Epithelial cell of proximal tubule (primary cell): ENCODE measurements around the gene DLX3. TPM values are rescaled to one million over a fixed set of nuclear protein-coding genes. Genes with fewer than 3 reads are reported as not detected.

ENCODE experiments used
- DNase-seq: peaks from one replicate; pipeline ENCODE4 v3.0.0-alpha.2; 2011; ENCODE audit warnings: low read depth
- H3K4me3 ChIP-seq: 2 replicates; pipeline ENCODE4 v1.5.1; 2011; ENCODE audit warnings: low read depth, mild to moderate bottlenecking, low read length
- CTCF ChIP-seq: conservative IDR thresholded peaks from 2 replicates; pipeline ENCODE4 v1.5.1; 2012; ENCODE audit warnings: low read depth, mild to moderate bottlenecking, low read length
- total RNA-seq: library from RNA; depleted of rRNA; stranded (reverse); fragments of >200 nt; gene quantifications from 2 replicates; pipeline ENCODE4 v1.2.3, GENCODE V29; 2015

Gene DLX3
- total RNA-seq, 1 donor from 2014 or later: not detected

- no peak overlapping the region for H3K4me3 ChIP-seq
- DNase-seq: no peak
- TF ChIP-seq CTCF: no peak
These were observed 22.3 kb downstream of the DLX3 start for GRCh38 chr17:49972486-49973270.

GRCh38 chr17:49971848-49972485 is 23.1 kb downstream of the DLX3 start:
- no peak for TF ChIP-seq CTCF
- H3K4me3 ChIP-seq: no peak overlapping the region
- no peak for DNase-seq

- no peak for DNase-seq
- no peak for TF ChIP-seq CTCF
- H3K4me3 ChIP-seq: no peak overlapping the region
These were observed 23.7 kb downstream of the DLX3 start for GRCh38 chr17:49971199-49971847.

- DNase-seq: no peak
- no peak for TF ChIP-seq CTCF
- no peak overlapping the region for H3K4me3 ChIP-seq
These were observed 24.5 kb downstream of the DLX3 start for GRCh38 chr17:49970498-49970897.

- TF ChIP-seq CTCF: no peak
- H3K4me3 ChIP-seq: no peak overlapping the region
- DNase-seq: no peak
These were observed 25.1 kb downstream of the DLX3 start for GRCh38 chr17:49969795-49970389.

- H3K4me3 ChIP-seq: peak within 1 kb of the TSS; percentile 52
- TF ChIP-seq CTCF: no peak
- DNase-seq: no peak
These were observed 25.8 kb downstream of the DLX3 start, which contains the start of gene DLX4 for GRCh38 chr17:49969134-49969759. Gene DLX4 (plus strand): TSS chr17:49969190. CDS start chr17:49969469, 279 bp downstream.
